ENCODE measurements around the gene DNER.
"Not testable (repeated sequence)": the region's sequence is repeated elsewhere in the genome, so short reads cannot be mapped to it uniquely, and the experiment has no call there.

DNER gene

DNA sequence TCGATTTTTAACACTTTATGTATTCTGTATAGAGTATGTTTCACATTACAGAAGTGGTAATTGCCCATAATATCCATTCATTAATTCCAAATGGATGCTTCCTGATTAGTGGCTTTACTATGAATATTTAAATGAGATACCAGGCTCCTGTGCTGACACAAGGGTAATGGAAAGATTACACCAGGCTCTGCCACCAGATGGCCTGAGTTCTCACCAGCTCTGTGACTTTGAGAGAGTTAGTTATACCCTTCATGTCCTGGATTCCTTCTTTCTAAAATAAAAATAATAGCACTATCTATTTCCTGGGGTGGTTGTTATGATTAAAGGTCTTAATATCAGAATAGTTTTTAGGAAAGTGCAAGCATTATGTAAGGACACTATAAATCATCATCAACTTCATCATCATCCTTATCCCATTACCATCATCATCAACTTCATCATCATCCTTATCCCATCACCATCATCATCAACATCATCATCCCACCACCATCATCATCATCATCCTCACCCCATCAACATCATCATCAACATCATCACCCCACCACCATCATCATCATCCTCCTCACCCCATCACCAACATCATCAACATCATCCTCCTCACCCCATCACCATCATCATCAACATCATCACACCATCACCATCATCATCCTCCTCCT, 151.8 kb downstream of the DNER start:
- no peak for DNase-seq

DNA sequence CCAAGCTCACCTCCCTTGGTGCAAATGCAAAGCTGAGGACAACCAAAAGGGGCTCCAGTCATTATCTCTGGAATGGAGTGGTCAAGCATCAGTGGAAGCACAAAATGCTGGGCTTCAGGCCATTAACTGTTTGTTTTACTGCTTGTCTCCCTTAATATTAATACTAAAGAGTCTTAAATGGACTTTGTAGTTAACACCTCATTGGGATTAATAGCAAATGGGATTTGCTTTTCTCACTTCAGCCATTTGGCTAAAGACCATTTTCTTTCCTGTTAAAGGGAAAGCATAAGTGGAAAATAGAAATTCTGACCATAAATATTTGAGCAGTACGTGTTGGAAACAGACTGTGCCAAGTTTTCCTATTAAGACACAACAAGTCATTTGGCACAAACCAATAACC, 154.4 kb downstream of the DNER start:
- DNase-seq: no peak

DNA sequence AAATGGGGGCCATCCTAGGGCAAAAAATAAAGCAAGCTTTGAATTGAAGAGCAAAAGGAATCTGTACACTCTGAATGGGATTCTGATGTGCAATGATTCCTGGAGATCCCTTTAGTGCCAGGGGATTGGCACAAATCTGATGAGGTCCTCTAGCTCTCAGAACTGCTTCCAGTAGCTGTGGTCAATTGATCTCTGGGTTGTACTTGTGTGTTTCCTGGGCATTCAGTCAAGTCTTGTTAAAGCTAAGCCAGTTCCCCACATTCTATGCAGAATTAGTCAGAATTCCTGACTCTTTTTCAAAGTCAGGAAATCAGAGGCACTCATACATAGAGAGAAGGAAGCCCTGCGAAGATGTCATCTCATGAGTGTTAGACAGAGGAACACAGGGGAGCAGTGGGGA, 161.3 kb downstream of the DNER start:
- no peak for DNase-seq

DNA sequence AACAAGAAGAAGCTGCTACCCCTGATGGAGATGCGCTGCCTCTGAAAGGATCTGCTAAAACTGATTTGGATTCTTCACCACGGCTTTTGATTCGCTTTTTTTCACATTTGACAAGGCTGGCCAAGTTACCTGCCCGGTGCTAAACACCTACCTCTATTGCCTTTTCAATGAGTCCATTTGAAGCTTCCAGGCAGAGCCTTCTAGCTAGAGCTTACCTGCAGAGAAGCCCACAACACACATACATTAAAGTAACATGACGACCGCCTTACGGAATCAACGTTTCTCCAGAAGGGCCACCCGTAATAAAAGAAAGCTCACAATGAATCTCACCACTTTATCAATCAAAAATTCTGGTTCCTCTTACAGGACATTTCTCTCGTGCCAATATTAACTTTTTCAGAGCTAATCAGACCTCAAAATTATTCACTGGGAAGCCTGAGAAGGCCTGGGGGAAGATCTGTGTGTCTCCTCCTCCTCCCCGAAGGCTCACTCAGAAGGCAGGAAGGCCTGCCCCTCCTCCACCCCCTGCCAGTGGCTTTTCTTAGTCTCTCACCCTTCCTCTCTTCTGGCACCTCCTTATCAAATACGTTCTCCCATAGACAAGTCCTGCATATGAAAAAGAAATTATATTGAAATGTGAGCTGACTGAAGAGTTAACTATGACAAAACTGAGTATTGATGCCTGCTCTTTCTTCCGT, 171.0 kb downstream of the DNER start:
- DNase-seq: no peak

DNA sequence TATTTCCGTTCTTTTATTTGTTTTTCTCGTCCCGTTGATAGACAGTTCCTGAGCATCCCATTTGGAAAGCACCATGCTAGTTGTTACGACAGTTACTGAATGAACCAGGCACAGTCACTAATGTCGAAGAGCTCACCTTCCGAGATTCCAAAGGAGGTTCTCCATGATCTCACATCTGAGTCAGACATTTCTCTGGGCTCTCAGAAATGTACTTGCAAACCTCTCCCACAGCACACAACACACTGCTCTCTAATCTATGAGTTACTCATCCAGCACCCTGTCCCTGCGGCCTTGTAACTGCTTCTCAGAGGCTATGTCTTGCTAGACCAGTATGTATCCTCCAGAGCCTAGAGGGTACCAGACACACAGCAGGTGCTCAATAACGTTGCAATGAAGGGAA, 174.7 kb downstream of the DNER start:
- no peak for DNase-seq

DNA sequence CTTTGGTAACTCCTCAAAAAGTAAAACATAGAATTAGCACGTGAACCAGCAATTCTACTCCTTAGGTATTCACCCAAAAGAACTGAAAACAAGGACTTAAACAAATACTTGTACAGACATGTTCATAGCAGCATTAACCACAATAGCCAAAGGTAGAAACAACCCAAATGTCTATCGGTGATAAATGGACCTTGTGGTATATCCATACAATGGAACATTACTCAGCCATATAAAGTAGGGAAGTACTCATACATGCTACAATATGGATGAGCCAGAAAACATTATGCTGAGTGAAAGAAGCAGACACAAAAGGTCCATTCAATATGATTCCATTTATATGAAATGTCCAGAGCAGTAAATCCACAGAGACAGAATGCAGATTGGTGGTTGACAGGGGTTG, 182.8 kb downstream of the DNER start:
- no peak for DNase-seq

DNA sequence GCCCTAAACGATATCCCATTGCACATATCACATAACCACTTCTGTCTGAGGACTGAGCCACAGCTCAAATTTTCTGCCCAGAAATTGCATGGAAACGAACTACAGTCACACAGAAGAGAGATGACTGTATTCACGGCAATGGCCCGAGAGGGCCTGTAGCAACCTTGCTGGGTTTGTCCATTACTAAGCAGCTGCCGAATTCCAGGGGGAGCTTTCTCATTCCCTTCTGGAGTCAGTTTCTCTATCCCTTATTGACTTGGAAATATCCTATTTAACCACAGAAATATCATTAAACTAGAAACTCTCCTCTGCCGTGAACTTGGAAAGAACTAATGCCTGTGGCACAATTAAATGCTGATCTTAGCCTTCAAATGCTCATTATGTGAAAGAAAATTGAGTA, 183.9 kb downstream of the DNER start:
- no peak for DNase-seq

DNA sequence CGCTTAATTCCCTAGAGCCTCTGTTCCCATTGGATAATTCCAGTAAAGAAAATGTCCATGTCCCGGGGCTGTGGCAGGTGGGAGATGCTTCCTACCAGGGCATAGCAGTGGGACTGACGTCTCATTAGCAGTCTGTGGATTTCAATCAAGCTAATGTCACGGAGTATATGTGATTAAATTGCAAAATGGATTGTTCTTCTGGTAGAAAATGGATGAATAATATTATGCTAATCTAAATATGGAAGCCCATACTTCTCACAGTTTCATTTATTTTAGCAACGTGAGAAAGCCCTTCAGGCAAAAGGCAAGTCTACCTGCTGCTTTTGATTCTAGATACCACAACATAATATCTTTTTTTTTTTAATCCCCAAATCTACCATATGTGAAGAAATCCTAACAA, 185.5 kb downstream of the DNER start:
- DNase-seq: no peak

DNA sequence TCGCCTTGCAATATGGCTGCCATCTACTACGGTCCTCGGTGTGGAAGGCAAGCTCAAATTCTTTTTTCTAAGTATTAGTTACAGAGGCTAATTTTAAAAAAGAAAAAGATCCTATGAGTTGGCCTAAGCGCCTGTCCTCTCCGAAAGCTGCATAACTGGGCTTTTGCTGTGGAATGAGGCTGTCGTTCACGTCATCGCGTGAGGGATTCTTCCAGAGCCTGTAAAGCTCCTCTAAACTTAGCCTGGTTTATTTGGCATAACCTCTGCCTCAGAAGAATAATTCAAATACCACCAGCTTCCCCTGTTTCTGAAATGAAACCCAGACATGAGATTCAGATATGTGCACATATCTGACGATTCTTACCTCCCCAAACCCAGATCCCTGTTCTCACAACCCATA, 187.4 kb downstream of the DNER start:
- no peak for DNase-seq

DNA sequence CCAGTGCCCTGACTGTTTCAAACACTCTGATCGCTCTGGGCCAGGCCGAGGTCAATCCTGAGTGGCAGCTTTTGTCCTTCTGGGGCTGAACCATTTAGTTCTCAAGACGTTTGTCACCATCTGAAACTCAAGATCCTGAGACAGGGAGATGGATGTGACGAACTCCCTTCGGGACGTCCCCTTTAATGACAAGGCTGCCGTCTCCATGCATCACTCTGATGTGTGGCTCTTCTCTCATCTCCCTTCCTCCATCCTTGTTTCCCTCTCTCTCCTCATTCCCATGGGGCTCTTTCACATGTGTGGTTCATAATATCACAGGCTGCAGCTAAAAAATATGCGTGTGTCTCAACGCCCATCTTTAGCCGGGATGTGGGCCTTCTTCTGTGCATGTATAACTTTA, 189.6 kb downstream of the DNER start:
- DNase-seq: no peak

DNA sequence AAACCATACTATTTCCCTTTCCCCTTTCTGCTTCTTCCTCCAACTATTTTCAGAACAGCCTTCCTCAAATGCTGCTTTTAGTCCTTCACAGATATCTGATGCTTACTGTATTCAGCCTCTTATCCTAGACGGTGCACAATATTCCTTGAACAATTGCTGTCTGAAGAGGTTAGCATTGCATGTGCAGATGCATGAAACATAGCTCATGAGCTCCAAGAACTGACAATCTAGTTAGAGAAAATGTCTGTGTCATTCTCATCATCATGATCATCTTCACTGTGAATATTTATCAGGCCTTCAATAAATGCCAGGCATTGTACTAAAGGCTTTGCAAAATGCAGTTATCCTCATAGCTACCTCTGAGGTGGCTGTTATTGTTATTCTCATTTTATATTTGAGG, 190.7 kb downstream of the DNER start:
- no peak for DNase-seq

DNA sequence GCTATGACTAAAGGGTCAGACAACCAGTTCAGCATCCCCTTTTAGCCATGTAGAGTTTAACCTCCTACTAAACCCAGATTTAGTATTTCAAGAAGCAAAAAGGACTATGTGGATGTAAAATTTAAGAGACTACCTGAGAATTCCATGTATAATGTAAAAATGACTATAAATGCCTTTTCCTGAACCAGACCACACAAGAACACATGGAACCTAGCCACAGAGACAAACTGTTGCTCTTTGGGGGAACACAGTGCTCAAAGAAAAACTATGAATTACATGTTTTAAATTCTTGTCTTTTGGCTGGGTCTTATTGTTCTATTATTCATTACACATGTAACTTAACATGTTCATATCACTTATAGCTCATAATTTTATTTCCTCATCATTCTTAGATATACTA, 192.8 kb downstream of the DNER start:
- DNase-seq: no peak

DNA sequence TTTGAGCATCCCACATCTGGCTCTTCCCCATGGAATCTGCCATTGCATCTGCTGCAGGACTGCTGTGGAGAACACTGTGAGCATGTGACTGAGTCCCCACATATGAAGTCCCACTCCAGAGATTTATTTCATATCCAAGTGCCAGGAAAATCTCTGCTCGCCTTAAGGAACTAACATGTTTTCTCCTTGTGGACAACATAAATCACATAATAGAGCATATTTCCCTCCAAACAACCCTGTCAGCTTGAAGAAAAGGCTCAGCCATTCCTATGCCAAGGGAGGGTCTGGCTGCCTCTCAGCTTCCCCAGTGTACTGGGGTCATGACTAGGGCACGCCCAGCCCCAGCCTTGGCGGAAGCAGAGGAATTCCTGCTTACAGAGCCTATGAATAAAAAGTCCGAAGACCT, 193.7 kb downstream of the DNER start:
- no peak for DNase-seq

DNA sequence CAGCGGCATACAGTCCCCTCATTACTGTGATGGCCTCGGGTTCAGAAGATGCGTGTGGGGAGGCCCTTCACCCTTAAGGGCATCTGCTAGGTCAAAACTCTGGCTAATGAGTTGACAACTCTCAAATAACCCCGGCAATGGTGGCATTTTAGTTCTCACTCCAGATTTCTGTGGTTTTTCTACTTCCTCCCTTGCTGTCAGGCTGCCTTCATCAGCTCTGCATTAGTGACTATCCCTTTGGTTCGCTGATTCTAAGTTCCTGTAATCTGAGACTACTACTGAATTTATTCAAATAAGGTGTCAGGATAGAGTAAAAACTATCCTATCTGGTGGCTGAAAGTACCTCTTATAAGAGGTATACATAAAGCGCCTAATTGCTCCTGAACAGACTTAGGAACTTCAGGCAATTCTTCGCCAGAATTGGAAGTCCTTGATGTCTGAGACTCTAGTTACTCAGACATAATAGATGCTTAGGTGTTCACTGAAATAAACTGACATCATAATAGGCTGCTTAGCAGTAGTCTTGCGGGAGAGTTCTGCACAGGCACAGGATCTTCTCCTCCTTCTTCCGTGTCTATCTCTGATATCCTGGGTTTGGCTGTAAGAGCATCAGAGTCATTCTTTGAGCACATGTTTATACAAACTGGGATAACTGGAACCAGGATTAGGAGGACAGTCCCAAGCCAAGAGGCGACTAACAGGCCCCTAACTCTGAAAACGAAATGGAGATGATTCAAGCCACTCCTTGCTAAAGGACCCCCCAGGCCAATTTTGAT, 194.5 kb downstream of the DNER start:
- DNase-seq: no peak

DNA sequence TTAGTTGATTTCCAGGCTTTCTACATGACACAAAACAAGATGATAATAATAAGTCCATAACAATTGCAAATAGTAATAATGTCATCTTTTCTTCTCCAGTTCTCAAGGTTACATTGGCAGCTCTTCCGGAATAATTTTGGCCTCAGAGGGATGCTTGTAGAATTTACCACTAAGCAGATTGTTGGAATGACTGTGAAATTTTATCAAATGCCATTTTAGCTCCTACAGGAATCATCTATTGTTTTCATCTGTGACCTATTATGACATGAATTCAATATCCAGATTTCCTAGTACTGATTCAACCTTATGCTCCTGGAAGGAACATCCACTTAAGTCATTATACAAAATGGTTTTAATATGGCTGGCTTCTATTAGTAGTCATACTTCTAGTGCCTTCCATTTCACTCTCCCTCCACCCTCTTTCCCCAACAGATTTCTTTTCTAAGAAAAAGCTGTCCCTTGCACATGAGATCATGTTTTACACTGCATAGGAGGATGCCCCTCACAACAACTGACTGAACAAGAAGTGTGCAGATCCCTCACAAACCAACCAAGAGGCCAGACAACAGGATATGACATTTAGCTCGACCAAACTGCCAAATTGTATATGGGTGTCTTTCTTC, 200.0 kb downstream of the DNER start:
- DNase-seq: no peak

DNA sequence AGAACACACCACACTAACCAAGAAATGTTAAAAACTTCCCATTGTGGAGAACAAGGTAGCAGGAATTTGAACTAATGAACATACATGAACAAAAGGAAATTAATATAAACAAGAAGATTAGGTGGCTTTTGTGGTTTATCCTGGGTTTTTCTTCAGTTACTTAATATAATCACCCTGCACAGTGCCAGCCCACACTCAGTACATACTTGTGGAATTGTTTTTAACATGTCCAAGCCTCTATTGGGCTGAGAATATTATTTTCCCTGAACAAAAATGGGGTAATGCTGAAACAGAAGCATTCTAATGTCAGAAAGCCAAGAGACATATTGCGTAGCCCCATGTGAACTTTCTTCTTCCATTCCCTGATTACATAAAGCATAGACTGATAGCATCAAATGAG, 202.8 kb downstream of the DNER start:
- no peak for DNase-seq

DNA sequence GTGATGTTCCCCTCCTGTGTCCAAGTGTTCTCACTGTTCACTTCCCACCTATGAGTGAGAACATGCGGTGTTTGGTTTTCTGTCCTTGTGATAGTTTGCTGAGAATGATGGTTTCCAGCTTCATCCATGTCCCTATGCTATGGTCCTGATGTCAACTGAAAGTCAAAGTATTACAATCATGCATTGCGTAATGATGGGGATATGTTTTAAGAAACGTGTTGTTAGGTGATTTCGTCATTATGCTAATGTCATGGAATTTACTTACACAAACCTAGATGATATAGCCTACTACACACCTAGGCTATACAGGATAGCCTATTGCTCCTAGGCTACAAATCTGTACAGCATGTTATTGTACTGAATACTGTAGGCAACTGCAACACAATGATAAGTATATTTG, 207.7 kb downstream of the DNER start:
- DNase-seq: not testable (repeated sequence)

DNA sequence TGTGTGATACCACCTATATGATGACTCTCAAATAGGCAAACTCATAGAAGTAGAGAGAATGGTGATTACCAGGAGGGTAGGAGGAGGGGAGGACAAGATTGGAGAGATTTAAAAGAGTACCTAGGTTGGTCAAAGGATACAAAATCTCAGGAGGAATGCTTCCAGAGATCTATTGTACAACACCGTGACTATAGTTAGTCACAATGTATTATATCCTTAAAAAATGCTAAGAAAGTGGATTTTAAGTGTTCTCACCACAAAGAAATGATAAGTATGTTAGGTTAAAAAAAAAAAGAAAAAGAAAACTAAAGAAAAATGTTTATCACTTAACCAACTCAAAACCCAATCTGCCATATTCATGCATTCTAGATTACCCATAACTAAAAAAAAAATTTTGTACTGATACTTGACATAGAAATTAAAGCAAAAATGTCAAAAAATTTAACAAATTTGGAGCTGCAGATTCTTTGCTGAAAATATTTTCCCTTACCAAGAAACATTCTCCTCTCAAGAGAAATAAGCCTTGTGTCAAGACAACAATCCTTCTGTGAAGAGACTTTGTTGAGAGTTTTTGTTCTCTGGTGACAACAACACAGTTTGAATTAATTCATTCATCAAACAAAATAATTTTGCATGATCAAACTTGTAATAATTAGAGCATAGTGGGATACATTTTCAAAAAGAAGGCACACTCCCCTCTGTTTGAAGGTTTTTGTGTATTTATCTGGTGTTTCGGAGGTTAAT, 213.1 kb downstream of the DNER start:
- DNase-seq: no peak

DNA sequence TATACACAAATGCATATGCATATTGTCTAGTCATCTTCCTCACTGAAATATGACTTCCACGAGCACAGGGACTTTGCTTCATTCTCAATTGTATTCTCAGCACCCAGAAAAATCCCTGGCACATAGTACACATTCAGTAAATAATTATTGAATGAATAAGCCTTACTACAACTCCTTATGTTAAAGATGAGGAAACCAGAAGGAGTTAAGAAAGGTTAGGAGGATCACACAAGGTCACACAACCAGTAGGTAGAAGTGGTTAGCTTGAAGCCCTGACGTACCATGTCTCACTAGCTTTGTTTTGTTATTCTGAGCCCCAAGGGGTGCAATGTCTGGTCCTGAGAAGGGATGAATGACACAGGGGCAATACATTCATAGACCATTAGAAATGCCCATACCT, 222.3 kb downstream of the DNER start:
- DNase-seq: no peak

DNA sequence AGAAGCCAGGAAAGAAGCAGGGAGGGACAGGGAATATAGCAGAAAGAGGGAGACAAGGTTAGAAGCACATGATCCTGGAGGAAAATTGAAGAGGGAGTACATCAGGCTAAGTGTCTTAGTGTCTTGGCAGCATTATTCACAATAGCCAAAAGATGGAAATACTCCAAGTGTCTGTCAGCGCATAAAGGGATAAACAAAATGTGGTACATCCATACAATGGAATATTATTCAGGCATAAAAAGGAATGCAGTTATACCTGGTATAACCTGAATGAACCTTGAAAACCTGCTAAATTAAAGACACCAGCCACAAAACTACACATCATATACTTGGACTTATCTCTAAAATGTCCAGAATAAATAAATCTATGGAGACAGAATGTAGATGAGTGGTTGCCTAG, 224.2 kb downstream of the DNER start:
- no peak for DNase-seq

DNA sequence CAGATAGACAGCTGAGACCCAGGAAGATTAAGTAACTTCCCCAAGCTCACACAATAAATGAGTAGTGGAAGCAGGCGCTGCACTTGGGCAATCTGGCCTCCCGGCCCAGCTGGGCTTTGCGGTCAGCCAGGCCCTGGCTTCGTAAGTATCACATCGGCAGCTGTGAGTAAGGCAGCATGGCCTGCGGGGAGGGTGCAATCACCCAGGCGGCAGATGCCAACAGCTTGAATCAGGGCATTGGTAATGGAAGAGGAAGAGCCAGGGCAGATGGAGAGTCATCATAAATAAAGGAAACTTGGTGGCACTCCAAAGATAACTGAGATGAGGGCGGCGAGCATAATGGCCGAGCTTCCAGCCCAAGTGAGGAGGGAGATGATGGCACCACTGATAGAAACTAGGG, 225.3 kb downstream of the DNER start:
- DNase-seq: no peak

DNA sequence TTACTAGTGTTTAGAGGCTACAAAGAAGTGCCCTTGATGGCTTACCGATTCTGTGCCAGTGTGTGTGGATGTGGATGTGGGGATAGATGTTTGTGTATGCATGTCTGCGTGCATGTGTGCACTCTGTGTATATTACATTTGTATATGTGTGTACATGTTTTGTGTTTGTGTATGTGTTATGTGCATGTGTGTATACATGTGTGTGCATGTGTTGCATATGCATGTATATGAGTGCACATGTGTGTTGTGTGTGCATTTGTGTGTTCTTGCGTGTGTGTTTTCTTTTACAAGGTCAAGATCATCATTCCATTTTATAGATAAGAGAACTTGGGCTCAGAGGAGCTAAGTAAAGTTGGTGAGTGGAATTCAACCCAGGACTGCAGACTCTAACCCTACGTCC, 226.1 kb downstream of the DNER start:
- no peak for DNase-seq

DNA sequence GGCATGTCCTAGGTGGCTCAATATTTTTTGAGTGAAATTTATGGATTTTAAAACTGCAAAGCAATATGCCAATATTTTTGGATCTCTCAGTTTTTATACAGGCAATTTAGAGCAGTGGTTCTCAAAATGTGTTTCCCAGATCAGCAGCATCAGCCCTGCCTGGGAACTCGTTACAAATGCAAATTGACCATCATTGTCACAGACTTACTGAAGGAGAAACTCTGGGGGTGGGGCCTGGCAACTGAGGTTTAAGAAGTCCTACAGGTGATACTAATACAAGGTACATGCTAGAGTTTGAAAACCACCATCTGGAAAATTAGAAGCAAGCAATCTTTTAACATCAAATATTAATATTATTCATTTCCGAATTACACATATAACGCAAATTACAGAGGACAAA, 227.7 kb downstream of the DNER start:
- no peak for DNase-seq

All from NCI-H2227 treated with DMSO at 0.1 percent for 48 hours (cell line).